HK-2 (cell line): Measurements from ENCODE around the gene PRR19.

Source experiments
- DNase-seq: peaks from one replicate; pipeline ENCODE4 v3.0.0-alpha.2; 2018; ENCODE audit not compliant: unreplicated experiment

PRR19 gene

GRCh38 chr19:42348211-42348610 is 46.3 kb downstream of the PRR19 start:
- no peak for DNase-seq

- no peak for DNase-seq
Observed at GRCh38 chr19:42349378-42350107, 47.6 kb downstream of the PRR19 start.

- no peak for DNase-seq
Observed at GRCh38 chr19:42350417-42350816, 48.5 kb downstream of the PRR19 start.

- DNase-seq = no peak
Observed at GRCh38 chr19:42351079-42351735, 49.3 kb downstream of the PRR19 start.

GRCh38 chr19:42352301-42353259 is 50.6 kb downstream of the PRR19 start:
- no peak for DNase-seq

GRCh38 chr19:42353341-42354015 is 51.5 kb downstream of the PRR19 start:
- DNase-seq = no peak

GRCh38 chr19:42355896-42356295 is 54.0 kb downstream of the PRR19 start:
- DNase-seq = no peak

GRCh38 chr19:42356686-42357085 is 54.8 kb downstream of the PRR19 start:
- no peak for DNase-seq

GRCh38 chr19:42357290-42357689 is 55.4 kb downstream of the PRR19 start:
- no peak for DNase-seq
